Stimulated activated CD4-positive, alpha-beta T cell treated with anti-CD3 and anti-CD28 coated beads, TNF-alpha, amount 100 ng/mL, for 1 hour (primary cell): ENCODE results near the gene IFNL3.
"Not testable (repeated sequence)": the region's sequence is repeated elsewhere in the genome, so short reads cannot be mapped to it uniquely, and the experiment has no call there.

Experiments used
- DNase-seq, 3 donors: peaks; one replicate each; pipeline ENCODE4 v3.0.0-alpha.2; 2020; ENCODE audit warnings: low read depth in 3 of 3, low spot score in 1 of 3

IFNL3 gene

DNA sequence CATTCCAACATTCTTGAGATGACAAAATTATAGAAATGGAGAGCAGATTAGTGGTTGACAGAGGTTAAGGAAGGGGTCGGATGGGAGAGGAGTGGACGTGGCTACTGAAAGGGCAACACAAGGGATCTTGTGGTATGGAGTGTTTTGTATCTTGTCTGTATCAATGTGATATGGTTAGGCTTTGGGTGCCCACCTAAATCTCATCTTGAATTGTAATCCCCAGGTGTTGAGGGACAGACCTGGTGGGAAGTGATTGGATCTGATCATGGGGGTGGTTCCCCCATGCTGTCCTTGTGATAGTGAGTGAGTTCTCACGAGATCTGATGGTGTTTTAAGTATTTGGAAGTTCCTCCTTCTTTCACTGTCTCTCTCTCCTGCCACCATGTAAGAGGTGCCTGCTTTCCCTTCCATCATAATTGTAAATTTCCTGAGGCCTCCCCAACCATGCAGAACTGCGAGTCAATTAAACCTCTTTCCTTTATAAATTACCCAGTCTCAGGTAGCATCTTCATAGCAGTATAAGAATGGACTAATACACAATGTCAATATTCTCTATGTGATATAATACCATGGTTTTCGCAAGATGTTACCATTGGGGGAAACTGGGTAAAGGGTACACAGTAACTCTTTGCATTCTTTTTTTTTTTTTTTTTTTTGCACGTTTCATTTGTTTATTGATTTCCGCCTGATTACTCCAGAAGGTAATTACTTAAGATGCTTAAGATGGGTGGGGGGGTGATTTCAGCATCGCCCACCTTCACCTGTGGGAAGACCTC, 8.8 kb upstream of the IFNL3 start:
- no peak for DNase-seq

GRCh38 chr19:39252458-39252857, 7.7 kb upstream of the IFNL3 start:
- no peak for DNase-seq

DNA sequence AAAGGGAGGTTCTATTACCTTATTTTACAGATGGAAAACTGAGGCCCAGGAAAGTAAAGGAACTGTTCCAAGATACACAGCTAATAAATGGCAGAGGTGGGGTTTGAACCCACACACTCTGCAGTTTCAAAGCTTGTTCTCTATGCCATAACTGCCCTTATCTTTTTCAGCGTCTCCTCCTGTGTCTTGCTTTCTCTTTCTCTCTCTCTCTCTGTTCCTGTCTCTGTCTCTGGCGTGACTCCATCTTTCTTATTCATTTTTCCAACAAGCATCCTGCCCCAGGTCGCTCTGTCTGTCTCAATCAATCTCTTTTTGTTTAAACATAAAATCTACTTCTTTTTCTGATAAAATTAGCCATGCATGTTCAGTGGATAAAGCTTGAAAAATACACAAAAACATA, 7.0 kb upstream of the IFNL3 start:
- no peak for DNase-seq

- DNase-seq, result no peak
These were observed 6.3 kb upstream of the IFNL3 start for GRCh38 chr19:39251081-39251480.

- no peak for DNase-seq
These were observed 4.0 kb upstream of the IFNL3 start, which contains the start of gene IFNL4 for GRCh38 chr19:39248806-39249205. TSS of gene IFNL4 (minus strand) at chr19:39248856.

GRCh38 chr19:39247701-39248664, 3.2 kb upstream of the IFNL3 start:
- DNase-seq, result no peak

DNA sequence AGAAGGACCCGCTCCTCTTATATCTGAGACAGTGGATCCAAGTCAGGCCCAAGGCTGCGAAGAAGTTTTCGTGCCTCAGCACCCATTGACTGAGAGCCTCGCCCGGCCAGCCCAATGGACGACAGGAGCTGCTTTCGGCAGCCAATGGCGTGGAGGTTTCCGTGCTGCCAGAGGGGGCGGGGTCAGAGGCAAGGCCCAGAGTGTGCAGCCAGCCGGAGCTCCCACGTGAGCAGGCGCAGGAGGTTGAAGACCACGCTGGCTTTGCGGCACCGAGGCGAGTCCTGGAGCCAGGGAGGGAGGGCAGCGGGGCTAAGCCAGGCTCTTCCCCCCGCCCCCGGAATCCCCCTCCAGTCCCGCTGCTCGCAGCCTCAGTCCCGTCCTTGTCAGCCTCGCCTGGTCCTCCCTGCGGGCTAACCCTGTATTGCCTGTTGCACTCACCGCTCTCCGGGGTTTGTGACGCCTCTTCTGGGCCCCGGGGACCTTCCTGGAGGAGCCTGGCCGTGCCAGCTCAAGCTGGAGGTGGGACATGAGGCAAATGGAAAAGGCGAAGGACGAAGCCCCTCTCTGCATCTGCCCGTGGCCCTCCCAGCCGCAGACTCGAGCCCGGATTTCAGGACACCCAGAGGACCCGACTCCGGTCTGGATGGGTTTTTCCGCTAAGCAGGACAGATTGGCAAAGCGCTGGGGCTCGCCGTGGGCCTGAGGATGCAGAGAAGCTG, 2.3 kb upstream of the IFNL3 start:
- DNase-seq, result no peak

DNA sequence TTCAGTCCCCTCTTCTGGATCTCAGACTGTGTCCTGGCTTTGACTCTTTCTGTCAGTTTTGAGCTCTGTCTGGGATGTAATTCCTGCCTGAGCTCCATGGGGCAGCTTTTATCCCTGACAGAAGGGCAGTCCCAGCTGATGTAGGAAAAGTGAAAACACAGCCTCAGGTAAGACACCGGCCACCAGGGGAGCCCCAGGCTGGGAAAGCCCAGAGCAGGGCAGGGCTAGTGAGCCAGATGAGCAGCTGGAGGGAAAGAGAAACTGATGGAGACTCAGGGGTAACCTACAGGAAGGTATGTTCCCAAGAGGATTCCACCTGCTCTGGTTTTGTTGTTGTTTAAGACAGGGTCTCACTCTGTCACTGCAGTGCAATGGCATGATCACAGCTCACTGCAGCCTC, 360 bp upstream of the IFNL3 start:
- DNase-seq, result not testable (repeated sequence)

- DNase-seq, result not testable (repeated sequence)
These were observed 1.1 kb downstream of the IFNL3 start for GRCh38 chr19:39243741-39244140.

- DNase-seq, result no peak
These were observed 4.4 kb downstream of the IFNL3 start for GRCh38 chr19:39240421-39240820.

GRCh38 chr19:39238944-39239343, 5.9 kb downstream of the IFNL3 start:
- DNase-seq, result no peak

DNA sequence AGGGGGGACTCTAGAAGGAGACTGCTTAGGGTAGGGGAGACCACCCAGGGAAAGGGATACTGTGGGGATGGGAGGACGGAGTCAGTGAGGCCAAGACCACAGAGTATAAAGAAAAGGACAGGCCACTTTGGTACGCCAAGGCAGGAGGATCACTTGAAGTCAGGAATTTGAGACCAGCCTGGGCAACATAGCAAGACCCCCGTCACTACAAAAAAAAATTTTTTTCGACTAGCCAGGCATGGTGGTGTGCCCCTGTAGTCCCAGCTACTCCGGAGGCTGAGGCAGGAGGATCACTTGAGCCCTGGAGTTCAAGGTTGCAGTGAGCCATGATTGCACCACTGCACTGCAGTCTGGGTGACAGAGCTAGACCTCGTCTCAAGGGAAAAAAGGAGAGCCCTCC, 6.6 kb downstream of the IFNL3 start:
- DNase-seq, result no peak

DNA sequence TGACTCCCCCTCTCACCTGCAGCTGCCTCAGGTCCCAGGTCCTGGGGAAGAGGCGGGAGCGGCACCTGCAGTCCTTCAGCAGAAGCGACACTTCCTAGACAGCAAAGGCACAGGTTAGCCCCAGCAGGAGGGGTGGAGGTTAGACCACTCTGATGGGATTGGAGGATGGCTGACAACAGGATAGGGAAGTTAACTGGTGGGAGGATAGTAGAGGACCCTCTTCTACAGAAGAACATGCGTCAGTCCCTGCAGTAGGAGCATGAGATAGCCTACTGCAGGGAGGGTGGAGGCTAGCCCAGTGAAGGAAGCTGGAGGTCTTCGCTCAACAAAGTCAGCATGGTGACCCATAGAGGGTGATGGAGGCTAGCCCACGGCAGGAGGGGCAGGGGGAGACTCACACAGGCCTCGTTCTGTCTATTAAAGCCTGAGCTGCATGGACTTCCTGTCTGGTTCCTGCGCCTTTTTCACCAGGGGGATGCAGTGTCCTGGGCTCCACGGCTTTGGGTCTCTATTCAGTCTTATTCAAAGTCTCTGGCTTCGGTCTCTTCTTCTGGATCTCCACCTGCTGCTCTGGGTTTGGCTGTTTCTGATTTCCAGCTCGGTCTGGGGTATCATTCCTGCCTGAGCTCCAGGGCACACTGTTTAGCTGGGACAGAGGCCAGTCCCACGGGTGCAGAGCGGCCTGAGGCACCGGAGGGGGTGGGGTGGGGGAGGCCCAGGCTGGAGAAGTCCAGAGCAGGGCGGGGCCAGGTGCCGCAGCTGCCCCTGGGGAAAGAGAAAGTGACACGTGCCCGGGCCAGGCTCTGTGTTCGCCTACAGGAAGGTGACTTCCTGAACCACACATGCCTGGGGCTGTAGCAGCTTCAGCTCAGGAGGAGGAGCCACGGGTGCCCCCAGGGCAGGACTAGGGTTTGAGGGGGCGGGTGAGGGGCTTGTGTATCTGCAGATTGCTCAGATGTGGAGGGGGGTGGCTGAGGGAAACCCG, 7.3 kb downstream of the IFNL3 start:
- peak in 1 of 3 donors; percentile 32 for DNase-seq

DNA sequence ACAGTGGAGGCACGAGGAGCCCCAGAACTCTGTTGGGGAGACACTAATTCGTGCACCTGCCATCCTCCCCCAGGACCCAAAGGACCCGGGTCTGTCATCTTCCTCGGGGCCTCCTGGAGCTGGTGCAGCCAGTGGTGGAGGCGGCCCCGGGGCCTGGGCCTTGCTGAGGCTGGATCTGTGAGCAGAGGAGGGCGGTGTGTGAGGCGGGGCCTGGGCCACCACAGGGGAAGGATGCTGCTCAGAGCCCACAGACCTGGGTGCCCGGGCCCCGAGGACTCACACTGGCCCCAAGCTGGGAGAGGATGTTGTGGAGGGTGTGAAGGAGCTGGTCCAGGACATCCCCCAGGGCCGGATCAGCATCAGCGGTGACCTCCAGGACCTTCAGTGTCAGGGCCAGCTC, 8.3 kb downstream of the IFNL3 start:
- no peak for DNase-seq

- DNase-seq, result no peak
These were observed 12.1 kb downstream of the IFNL3 start for GRCh38 chr19:39232708-39233107.

DNA sequence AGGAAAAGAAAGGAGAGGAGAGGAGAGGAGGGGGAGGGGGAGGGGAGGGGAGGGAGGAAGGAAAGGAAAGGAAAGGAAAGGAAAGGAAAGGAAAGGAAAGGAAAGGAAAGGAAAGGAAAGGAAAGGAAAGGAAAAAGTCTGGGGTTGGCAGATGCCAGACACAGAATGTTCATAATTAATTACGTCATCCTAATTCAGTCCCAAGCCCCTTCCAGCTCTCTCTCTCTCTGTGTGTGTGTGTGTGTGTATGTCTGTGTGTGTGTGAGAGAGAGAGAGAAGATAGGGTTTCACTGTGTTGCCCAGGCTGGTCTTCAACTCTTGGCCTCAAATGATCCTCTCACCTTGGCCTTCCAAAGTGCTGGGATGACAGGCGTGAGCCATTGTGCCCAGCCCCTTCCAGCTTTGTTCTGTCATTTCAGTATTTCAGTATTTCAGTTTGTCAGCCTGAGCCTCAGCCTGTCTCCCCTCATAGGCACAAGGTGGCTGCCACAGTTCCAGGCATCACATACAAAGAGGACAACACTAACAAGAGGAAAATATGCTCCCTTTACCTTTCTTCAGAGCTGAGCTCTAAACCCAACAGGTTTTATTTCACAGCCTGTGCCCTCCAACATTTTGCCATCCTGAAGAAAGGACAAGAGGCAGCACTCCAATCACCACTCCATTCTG, 14.6 kb downstream of the IFNL3 start:
- DNase-seq, result no peak

DNA sequence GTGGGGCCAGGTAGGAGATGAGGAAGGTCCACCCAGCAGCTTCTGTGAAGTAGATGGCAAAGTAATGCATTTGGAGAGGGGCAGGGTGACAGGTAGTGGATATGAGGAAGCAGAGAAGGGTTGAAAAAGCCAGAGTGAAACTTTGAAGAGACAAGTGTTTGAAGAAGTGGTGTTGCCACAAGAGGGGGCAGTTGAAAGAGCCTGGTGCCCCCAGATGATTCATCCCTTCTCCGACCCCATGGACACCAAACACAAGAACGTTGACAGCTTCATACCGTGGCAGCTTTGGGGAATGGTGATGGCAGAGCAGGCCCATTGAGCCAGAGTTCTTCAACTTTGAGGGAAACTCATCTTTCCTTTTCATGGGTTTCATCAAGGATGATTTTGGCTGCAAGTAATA, 19.9 kb downstream of the IFNL3 start:
- no peak for DNase-seq

- DNase-seq, result no peak
These were observed 21.0 kb downstream of the IFNL3 start for GRCh38 chr19:39223703-39224279.

- not testable (repeated sequence) for DNase-seq
These were observed 25.7 kb downstream of the IFNL3 start for GRCh38 chr19:39219108-39219507.
